Subcutaneous adipose tissue (tissue), 4 donors: ENCODE measurements around the gene SIN3A. TPM values are rescaled to one million over a fixed set of nuclear protein-coding genes. Genes with fewer than 3 reads are reported as not detected.

Source experiments
- total RNA-seq, 4 donors: library from RNA; depleted of rRNA; stranded (reverse); fragments of >200 nt; gene quantifications; one replicate each; pipeline ENCODE4 v1.1.0, GENCODE V29; 2016
- TF ChIP-seq, protein P1 (sequence below): fragments of 450-650 bp; IDR thresholded peaks from one replicate; pipeline ENCODE4 v1.5.1; 2016; ENCODE audit warnings: low read depth, mild to moderate bottlenecking, control low read depth, antibody characterized with exemption, moderate library complexity

The SIN3A gene
- total RNA-seq, 4 donors from 2014 or later: 29.5 to 48.6 (median 33.0) TPM

DNA sequence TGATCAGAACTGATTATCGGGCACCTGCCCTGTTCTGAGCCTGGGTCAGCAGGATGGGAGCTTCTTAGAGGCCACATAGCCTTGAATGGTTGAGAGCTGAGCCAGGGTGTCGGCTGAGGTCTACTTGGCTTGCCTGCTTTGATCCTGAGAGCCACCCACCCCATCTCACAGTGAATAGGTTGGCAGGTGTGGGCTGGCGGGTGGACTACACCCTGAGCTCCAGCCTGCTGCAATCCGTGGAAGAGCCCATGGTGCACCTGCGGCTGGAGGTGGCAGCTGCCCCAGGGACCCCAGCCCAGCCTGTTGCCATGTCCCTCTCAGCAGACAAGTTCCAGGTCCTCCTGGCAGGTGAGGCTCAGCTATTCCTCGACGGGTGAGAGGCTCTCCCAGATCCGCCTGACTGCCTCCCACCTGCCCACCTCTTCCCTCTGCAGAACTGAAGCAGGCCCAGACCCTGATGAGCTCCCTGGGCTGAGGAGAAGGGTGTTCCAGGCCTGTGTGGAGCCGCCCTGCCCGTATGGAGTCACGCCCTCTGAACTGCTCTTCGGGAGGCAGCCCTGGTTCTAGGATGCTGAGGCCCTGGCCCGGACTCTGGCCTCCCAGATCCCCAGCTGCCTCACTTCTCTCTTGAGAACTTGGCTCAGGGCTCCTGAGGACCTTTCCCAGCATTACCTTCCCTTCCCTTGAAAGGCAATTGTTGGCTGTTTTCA, 111.8 kb downstream of the SIN3A start:
- TF ChIP-seq, protein P1, sequence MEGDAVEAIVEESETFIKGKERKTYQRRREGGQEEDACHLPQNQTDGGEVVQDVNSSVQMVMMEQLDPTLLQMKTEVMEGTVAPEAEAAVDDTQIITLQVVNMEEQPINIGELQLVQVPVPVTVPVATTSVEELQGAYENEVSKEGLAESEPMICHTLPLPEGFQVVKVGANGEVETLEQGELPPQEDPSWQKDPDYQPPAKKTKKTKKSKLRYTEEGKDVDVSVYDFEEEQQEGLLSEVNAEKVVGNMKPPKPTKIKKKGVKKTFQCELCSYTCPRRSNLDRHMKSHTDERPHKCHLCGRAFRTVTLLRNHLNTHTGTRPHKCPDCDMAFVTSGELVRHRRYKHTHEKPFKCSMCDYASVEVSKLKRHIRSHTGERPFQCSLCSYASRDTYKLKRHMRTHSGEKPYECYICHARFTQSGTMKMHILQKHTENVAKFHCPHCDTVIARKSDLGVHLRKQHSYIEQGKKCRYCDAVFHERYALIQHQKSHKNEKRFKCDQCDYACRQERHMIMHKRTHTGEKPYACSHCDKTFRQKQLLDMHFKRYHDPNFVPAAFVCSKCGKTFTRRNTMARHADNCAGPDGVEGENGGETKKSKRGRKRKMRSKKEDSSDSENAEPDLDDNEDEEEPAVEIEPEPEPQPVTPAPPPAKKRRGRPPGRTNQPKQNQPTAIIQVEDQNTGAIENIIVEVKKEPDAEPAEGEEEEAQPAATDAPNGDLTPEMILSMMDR: no peak

GRCh38 chr15:75338661-75339240, 112.7 kb downstream of the SIN3A start:
- TF ChIP-seq, protein P1: no peak

DNA sequence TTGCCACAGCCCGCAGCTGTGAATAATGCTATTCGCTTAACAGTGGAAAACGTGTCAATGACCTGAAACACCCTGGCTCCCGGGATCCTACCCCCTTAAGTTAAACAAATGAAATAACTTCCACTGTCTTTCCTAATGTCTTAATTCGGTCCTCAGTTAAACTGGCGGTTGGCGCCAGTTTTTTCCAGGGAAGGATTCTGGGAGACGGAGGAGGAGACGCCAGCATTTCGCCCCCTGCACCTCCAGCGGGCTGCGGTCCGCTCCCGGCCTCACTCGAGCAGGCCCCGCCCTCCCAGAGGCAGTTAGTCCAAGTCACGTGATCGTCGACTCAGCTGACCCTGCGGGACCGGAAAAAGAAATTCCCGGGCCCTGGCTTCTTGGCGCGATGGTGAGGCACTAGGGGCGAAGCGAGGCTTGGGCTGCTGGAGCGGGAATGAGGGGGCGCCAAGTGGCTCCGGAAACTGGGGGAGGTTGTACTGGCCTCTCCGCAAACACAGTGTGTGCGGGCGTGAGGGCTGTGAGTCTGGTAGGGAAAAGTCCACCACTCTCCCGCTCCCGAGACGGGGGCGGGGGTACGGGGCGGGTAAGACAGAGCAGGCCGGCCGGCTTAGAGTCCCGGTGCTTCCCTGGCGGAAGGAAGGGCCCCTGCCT, 115.7 kb downstream of the SIN3A start, which contains the start of gene COMMD4:
TSS of gene COMMD4 (plus strand) at position 359 of the 651 bp plus-strand sequence. CDS start at position 386, 27 bp downstream.
- TF ChIP-seq, protein P1: no peak

DNA sequence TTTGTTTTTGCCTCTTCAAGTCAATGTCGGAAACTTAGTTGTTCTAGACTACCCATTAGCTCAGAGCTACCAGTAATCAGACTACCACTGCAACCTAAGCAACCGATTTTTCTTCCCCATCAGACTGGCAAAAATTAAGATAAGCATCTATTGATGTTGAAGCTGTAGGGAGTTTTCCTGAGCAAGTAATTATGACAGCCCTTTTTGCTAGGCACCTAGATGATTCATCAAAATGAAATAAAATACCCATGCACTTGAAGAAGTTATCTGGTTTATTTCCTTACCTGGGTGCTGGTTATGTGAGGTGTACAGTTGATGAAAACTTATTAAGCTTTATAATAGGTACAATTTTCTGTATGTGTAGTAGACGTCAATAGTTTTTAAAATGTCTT, 116.2 kb downstream of the SIN3A start:
- TF ChIP-seq, protein P1: no peak

GRCh38 chr15:75329571-75329970, 121.9 kb downstream of the SIN3A start:
- TF ChIP-seq, protein P1: no peak

DNA sequence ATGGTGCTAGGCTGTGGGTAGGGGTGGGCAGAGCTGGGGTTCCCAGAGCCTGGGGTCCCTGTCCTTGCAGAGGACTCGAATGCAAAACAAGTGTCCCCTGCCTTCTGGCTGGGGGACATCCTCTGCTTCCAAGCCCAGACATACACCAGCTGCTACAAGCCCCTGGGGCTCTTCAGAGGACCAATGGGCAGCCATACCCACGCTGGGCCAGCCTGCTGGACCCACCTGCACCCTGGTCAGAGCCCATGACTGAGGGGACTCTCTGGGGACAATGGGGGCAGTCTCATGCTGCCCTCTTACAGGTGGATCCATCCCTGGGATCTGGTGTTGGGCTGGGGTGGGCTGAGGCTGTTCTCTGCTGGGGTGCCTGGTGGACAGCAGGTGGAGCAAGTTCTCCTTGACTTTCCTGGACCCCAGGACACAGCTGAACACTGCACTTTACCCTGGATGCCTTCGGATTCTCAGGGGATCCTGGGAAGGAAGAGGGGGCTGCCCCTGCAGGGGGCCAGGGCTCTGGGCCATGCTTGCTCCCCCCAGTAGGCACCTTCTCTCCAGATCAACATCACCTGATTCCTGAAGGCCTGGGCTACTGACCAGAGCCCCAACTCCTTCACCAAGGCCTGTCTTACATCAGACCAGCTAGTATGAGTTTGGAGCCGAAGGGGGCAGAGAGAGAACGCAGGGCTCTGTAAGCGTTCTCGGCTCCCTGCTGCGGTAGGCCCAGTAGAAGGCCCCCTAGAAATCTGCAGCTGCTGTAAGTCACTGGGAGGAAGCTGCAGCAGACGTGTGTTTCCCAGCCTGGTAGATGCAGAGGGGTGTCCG, 122.8 kb downstream of the SIN3A start:
- TF ChIP-seq, protein P1: no peak
